NCI-H82 treated with DMSO at 0.1 percent for 48 hours (cell line): Measurements from ENCODE around the gene TRAF3IP3.

Experiments used
- DNase-seq: peaks from one replicate; lab custom pipeline; 2025; ENCODE audit not compliant: unreplicated experiment; lab: John Stamatoyannopoulos, UW

The TRAF3IP3 gene

DNA sequence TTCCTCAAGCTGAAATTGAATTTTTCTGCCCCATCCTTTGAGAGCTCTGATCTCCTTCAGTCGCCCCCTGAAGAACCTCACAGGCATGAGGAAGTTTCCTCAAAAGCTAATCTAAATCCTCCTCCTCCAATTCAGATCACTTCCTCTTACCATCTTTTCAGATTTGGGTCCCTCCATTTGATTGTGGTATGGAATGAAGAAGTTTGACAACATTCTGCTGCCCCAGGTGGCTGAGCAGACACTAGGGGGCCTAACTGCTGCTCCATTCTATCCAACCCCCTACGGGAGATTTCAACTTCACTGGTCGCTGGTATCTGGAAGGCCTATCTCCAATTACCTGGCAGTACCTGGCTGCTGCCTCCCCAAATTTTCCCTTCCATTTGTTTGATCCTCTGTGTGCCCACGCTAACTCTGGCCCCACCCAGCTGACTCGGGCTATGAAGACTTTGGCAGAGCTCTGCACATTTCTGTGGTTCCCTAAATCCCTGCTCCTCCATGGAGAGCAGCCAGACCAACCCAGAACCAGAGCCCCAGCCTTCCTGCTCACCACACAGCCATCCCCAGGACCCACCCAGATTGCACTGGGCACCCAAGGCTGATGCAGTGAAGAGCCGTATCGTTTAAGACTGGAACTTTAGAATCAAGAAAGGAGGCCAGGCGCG lies 42.3 kb downstream of the TRAF3IP3 start:
- no peak for DNase-seq

DNA sequence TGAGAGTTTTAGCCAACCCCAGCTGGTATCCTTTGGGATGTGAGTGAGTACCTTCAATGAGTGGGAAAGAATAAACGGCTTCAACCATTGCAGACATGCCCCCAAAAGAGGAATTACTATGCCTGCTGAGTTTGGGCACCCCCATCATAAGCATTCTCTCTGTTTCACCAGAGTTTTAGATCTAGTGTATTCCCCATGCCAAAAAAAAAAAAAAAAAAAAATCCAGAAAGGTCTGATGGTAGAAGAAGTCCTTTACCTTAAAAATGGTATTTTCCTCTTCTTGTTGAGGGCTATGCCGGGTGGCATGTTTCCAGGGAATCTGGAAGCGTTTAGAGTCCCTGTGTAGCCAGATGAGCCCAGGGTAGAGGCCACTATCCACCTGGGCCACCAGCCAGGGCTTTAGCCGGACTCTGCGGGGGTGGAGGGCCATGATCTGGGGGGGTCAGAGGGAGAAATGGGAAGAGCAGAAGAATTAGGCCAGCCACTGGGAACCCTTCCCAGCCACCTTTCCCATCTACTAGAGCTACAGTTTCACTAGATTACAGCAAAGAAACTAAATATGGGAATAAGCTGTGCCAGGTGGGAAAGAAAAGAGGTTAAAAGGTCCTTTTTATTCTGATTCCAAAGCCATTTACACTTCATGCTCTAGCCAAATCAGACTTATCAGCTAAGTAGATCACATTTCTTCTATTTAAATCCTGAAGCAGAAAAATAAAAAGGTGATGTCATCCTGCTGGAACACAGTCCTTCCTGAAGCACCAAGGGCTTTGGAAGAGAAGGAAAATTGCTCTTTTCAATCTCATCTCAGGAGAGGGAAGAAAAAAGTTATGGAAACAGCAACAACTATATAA lies 45.4 kb downstream of the TRAF3IP3 start:
- no peak for DNase-seq

DNA sequence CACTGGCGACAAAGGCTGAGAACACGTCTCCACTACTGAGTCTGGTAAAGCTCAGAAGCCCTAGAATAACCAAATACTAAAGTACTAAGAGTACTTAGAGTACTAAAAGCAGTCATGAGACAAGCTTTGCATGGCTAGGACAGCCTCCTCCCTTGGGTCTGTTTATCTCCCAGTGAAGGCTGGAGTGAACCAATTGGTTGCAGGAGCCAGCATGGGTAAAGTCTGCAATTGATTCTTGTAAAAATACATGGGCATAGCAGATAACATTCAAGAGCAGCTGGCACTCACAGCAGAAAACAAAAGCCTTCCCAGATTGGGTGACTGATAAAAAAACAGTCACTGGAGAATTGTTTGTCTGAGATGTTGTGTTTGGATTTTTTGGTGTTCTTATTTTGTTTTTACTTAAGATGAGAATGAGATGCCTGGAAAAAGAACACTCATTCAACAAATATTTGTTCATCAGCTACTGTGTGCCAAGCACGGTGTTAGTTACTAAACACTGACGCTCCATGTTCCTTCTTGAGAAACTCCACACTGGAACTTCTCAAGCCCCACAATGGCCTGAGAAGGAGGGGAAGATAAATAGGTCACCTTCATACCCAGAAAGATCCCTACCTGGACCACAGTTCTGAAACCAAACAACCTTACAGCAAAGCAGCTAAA lies 46.4 kb downstream of the TRAF3IP3 start:
- DNase-seq: no peak

DNA sequence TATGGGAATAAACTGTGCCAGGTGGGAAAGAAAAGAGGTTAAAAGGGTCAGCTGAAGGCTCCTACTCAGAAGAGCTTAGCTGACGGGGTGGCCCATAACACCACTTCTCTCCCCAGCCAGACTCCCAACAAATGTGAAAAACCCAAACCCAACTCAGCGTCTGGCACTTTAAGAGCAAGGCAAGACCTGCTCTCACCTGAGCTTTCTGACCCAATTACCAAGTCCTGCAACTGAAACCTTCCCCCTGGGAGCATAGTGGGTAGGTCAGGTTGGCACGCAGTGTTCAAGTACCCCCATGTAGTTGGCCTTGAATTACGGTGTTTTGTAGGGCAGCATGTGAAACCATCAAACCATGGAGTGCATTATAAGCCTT lies 46.9 kb downstream of the TRAF3IP3 start:
- no peak for DNase-seq

DNA sequence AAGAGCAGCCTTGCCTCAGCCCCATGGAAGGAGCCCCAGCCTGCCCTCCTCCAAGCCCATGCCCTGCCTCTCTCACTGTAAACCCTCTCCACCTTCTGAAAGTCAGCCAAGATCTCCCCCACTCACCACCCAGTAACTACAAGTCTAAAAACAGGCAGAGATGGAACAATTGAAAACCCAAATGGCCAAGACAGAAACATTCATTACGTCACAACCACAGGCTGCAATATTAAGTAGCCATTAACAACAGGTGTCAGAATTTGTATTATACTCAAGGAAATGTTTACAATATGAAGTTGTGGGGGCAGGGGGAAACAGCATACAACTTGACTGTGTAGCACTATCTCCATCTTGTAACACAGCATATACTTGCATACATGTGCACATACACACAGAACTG lies 47.7 kb downstream of the TRAF3IP3 start:
- no peak for DNase-seq

DNA sequence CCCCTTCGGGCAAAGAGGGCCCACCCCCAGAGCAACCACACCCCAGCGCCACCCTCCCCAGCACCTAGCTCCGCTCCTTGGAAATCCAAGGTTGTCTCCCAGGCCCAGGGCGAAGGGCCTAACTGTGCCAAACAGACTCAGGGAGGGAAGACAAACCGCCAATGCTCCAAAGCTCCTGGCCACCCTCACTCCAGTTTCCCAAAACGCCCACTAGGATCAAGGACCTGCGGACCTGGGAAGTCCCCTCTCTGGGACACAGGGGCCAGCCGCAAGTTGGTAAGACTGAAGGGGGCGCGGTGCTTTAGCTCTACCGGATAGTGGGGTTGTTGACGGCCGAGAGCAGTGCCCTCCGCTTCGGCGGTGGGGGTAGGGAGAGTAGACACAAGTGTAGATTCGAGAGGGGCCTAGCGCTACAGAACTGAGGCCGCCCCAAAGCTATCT lies 49.5 kb downstream of the TRAF3IP3 start:
- no peak for DNase-seq

DNA sequence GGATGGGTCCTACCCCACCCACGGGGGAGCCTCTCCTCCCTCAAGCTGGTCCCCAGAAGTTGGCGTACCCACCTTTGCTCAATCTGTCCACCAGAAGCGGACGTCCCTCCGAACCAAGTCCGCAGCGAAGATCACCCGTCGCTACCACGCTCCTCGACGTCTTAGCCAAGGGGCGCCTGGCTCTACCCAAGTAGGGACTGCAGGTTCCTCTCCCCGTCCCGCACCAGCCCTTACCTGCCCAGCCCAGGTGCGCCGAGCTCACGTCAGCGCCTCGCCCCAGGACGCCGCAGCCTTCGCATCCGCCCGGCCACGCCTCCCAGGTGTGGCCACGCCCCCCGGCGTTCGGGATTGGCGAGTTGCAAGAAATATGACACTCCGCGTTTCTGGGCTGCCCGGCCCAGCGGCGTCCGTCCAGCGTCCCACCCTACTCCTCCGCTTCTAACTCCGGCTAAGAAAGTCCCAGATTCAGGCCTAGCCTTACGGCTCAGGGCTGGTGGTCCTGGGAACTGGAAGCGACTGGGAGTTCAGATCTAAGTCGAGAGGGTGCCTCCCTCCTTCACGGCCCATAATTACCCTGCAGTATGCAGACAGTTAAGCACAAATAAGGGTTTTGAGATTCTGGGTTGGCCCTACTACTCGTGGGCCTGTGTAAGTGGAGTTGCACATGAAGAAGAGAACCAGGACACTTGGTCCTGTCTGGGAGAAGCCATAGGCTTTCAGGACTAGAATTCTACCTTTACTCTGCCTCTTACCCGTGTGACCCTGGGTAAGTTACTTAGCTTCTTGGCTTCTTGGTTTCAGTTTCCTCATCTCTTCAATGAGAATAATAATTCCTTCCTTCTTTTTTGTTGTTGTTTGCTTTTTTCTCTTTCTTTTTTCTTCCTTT lies 50.3 kb downstream of the TRAF3IP3 start, which contains the start of gene IRF6:
TSS of gene IRF6 (minus strand) at position 268 of the 886 bp plus-strand sequence. CDS start 4,729 bp downstream, outside the sequence.
- DNase-seq: no peak

DNA sequence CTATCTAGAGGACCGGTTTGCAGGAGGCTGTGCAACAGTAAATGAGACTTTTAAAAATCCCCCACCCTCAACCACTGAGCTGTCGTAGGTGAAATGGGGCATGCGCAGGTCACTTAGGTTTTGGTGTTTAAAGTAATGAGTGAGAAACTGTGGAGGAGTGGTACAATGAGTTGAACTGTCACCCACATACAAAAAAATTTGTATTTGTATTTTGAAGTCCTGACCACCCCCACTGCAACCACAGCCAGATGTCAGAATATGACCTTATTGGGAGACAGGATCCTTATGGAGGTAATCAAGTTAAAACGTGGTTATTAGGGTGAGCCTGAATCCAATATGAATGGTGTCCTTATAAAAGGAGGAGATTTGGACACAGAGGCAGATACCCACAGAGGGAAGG lies 51.7 kb downstream of the TRAF3IP3 start:
- DNase-seq: no peak

DNA sequence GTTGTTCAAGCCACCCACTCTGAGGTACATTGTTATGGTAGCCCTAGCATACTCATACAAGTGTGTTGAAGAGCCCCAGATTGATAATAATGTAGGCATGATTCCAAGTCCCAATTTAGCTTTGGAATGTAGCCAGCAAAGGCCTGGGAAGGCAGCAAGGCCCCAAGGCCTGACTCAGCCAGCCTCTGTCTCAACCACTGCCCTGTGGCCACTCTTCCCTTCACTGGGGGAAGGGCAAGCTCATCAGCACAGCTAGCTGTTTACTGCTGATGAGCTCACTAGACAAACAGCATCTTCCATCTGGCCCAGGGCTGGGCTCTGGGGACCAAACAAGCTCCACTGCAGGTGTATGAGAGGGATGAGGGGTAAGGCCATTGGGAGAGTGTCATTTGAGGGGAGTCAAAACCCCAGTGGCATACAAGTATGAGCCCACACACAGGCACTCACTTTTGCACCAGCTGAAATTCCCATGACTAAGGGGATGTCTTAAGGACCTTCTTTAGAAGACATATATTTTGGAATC lies 52.3 kb downstream of the TRAF3IP3 start:
- no peak for DNase-seq

DNA sequence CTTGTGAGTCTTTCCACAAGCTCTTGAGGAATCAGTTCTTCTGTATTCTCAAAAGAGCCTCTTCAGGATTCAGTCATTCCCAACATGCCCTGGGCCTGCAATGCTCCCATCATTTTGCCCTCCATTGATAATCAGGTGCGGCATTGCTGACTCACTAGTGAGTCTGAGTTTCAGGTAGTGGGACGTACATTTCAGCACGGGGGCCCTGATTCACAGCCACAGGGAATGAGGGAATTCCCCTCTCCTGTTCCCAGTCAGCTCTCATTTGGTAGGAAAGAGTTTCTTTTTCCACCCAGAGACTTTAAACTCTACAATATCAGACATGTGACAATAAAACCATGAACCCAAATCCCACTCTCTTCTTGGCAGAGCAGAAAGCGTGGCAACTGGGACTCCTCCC lies 53.8 kb downstream of the TRAF3IP3 start:
- DNase-seq: no peak

DNA sequence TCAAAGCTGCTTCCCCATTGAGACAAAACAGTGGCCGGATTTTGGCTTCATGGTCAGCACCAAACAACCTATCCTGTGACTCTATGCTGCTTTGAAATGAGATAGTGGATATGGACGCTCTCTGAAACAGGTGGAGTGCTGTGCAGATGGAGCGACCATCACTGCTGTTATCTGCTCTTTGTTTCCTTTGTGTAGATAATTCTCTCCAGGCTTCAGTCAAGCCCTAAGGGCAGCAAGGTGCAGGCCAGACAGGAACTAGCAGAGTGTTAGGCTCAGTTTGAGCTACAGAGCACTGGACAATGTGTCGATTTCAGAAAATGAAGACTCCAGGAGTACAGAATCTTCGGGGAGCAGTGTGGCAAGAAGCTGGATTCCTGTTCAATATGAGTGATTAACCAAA lies 54.9 kb downstream of the TRAF3IP3 start:
- DNase-seq: no peak

DNA sequence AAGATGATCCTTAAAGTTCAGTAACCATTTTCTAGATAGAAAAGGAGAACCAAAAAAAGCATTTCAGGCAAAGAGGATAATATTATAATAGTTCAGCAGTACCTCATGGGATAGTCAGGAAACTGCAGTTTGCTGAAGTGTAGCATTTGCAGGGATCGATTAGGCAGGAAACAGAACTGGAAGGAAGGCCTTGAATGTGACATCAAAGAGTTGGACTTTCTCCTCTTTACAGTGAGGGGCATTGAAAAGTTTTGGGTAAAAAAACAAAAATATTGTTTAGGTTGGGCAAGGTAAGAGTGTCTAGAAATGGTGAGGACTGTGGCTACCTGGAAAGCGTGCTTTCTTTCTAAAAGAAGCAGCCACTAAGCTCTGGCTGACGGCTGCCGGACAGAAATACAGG lies 58.0 kb downstream of the TRAF3IP3 start:
- DNase-seq: no peak

DNA sequence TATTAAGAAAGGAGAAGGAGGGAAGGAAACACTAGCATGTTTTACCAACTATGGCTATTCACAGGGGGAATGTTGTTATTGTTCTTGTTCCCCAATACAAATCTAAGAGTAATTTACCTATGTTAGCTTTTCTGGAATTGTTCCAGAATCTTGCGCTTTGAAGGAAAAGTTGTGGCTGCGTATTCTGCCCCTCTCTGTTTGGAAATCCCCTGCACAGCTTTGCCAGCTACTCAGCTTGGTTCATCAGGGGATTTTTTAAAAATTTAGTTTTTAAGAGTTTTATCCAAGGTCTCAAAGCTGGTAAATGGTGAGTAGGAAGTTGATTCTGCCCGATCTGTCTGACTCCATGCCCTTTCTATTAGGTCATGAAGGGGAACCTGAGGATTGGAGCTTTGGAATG lies 59.6 kb downstream of the TRAF3IP3 start:
- DNase-seq: no peak

DNA sequence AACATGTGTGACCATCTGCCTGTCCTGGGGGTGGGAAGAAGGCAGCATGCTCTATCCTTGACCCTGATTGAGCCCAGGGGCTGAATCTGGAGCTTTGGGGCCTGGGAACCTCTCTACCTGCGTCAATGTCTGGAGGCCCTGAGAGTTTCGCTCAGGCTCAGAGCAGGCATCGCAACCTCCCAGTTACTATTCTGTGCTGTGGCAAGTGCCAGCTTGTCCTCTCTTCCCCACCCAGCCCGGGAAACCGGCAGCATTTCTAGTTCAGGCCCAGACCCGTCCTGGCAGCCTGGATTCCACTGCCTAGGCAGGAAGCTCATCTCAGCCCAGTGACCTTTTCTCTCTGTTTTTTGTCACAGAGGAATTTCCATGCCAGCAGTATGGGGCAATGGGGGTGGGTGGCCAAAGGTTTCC lies 60.1 kb downstream of the TRAF3IP3 start:
- DNase-seq: no peak

DNA sequence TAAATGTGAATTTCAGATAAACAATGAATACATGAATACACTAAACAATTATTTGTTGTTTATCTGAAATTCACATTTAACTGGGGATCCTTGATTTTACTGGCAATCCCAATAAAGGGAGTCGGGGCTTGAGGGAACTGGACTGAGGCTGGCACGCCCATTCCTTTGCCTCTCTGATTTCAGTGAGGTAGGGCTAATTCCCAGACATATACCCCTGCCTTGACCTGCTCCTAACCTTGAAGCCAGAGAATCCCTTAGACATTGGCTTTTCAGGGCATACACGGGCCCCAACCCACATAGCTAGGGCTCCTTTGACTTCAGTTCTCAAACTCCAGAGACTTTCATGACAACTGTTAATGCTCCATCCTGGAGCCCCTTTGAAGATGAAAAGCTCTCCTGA lies 61.1 kb downstream of the TRAF3IP3 start:
- no peak for DNase-seq

DNA sequence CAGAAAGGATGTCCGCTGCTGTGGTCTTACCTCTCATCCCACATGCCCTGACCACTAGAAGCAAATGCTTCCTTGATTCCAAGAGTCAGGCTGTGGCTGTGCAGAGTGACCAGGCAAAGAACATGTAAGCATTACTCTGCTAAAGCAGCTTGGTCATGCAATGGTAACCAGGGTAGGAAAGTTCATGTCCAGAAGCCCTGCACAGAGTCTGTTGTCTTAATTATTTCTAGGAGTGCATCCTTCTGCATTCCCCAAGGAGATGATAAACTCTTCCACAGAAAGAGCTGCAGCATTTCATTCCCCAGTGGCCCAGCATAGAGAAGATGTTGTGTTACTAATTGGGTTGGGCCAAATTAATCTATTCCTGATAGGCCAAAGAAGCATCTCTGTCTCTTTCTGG lies 61.8 kb downstream of the TRAF3IP3 start:
- DNase-seq: no peak

DNA sequence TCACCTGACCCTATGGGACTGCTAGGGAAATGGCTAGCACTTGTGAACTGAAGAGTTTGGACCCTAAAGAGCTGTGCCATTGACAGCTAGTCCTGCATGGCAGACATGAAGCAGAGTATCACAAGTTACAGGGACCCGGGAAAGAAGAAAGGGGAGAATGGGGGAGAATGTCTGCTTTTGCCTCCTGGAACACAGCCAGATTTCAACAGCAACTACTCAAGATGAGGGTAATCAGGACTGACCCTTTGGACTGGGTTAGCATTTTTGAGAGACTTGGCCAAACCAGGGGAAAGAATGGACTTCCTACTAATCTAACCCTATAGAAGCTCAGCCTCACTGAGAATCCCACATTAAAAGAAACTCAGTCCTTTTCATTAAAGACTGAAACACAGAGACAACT lies 63.2 kb downstream of the TRAF3IP3 start:
- DNase-seq: no peak

DNA sequence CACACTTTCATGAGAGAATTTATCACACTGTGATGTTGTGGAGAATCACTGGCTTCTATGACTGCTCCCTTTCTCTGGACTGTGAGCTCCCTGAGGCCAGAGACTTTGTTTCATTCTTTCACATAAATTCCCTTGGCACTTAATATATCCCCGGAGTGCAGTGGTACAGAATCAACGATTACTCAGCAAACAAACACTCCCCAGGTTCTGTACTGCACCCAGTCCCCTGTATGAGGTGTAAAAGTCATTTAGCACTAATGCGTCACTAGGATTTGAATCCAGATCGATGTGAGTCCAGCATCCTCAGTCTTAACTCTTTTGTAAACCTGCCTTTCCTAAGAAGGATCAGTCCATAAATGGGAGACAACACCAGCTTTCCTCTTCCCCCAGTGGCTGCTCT lies 65.1 kb downstream of the TRAF3IP3 start:
- DNase-seq: no peak

DNA sequence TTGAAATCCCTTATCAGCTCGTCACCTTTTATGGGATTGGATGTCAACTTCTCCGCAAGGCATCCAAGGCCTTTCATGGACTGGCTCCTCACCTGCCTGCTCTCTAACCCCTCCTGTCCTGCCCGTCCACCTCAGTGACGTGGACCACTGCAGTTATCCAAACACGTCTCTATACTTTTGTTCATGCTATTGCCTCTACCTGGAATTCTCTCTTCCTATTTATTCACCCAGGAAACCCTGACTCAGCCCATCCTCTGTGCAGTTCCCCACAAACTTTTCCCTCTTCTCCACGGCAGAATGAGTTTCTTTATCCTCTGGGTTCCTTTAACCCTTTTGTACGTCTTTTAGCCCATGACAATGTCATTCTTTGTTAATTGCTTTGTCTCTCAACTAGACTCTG lies 66.9 kb downstream of the TRAF3IP3 start:
- no peak for DNase-seq

DNA sequence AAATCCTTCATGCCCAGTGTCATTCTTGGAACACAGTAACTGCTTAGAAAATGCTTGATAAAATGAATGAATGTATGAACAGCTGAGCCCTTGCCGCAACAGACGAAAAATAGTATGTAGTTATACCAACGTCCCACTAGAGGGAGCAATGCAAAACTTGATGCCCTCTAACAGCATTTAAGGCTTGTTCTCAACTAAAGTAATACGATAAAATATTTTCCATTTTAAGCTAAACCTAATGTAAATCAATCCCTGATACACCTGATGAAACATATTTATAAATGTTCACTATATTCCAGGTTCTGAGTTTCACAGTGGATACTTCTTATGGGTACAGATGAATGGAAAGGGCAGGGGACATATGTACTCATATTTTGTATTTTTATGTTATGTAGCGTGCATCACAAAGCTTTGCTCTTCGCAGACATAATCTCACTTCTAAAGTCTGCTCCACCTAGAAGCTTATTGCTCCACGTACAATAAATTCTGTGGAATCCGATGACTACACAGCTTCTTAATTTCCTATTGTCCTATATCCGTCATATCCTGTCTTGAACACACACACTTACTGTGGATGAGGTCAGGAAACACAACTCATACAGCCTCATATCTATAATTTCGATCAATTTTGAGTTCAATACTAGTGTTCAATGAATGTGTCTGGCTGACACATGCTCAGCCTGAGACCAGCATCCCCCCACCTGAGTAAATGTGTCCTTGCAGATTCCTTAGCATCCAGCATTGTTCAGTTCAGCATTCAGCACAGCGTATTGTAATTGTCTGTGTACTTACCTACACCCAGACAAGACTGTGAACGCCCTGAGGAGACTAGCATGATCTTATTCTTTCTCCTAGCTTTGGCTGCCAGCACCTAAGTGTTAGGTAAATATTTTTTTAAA lies 67.5 kb downstream of the TRAF3IP3 start:
- peak; percentile 42 for DNase-seq
